ENCODE data around the gene GCHFR. TPM values are rescaled to one million over a fixed set of nuclear protein-coding genes. Genes with fewer than 3 reads are reported as not detected.

Gene GCHFR
- total RNA-seq, 1 experiment from 2014 or later = 60.9 TPM

DNA sequence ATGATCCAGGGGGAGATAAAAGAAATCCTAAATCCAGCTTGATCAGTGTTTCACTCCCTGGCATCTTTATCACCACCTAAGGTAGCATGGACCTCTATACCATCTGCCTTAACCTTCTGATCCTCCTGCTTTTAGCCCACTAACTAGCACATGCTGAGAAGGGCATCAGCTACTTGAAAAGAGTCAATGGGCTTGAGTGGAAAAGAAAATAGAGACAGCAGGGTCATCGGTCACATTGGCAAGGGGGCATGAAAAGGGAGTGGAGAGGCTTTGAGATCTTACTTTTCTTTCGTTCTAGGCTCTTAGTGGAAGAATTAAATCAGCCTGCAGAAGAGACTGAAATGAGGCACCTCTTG, 42.8 kb downstream of the GCHFR start:
- Histone ChIP-seq H3K27me3 (ENCODE audit: control insufficient read depth, insufficient read depth, low read length) (no peaks in the 10 kb centered on the region), H3K36me3 (replicated peaks; ENCODE audit: control insufficient read depth, insufficient read depth, low read length) (no peaks in the 10 kb centered on the region; the same call in 1 of the 2 replicates), H3K4me3 (ENCODE audit: insufficient read depth, low read depth, low read length) (peak overlapping the region; percentile 100)
- no peak for DNase-seq

DNA sequence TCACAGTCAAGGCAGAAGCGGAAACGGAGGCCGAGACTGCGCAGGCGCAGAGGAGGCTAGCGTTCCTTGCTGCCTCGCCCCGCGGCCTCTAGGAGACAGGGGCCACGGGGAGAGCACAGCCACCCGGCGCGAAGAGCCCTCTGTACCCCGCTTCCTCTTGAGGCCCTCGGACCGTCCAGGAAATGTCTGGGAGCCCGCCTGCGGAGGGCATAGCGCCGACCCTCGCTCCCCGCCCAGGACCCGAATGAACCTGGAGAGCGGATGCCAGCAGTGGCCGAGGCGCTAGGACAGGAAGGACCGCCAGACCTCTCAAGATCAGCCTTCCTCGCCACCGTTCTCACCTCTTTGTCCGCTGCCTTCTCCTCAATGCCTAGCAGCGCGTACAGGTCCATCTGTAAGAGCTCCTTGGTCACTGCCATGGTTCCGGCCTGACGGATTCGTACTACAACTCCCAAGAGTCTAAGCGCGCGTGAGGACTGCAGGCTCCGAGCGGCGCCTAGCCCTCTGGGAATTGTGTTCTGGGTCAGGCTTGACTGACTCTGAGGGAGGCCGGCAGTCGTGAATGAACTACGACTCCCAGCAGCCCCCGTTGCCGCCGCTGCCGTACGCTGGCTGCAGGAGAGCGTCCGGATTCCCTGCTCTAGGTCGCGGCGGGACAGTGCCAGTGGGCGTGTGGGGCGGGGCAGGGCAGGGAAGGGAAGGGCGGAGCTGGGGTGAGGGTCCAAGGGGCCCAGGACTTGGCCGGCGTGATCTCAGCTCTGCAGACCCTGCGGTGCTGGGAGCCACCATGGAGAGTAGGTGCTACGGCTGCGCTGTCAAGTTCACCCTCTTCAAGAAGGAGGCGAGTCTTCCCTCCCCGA, 43.4 kb downstream of the GCHFR start, which contains the start of the genes DNAJC17 and ZFYVE19:
DNAJC17 (minus strand) TSS at position 446 of the 860 bp plus-strand sequence; CDS start at position 419, 27 bp downstream.
ZFYVE19 (plus strand) TSS at position 62 of the 860 bp plus-strand sequence; CDS start at position 563, 501 bp downstream.
- no peaks in the 10 kb centered on the region for H3K27me3 ChIP-seq (ENCODE audit: control insufficient read depth, insufficient read depth, low read length)
- peak within 1 kb of the TSS; percentile 100 for H3K4me3 ChIP-seq (ENCODE audit: insufficient read depth, low read depth, low read length)
- DNase-seq = peak; percentile 94
- no peaks in the 10 kb centered on the region; the same call in 1 of the 2 replicates for H3K36me3 ChIP-seq (replicated peaks; ENCODE audit: control insufficient read depth, insufficient read depth, low read length)

DNA sequence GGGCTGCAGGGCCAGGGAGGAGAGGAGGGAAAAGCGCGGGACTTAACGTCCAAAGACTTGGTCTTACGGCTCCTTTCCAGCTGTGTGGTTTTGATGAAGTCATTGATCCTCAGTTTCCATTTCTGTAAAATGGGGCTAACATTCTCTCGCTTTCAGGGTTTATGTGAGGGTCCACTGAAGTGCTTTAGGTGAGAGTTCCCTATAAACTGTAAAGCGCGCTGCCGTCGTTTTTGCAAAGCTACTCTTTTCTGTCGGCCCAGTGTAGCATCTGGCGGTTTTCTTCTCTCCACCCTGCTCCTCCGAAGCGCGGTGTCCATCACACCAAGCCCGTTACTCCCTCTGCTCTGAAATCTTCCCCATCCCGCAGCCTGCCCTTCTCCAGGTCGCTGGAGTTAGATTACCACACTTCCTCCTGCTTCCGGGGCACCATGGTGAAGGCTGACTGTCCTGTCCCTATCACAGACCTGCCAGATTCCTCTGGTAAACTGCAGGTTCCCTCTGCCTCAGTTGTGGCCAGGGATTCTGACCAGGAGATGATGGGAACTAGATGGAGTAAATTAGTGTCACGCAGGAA, 44.1 kb downstream of the GCHFR start:
- no peaks in the 10 kb centered on the region for H3K27me3 ChIP-seq (ENCODE audit: control insufficient read depth, insufficient read depth, low read length)
- DNase-seq = no peak
- H3K36me3 ChIP-seq (replicated peaks; ENCODE audit: control insufficient read depth, insufficient read depth, low read length) = peaks cover 2% of the 10 kb centered on the region

DNA sequence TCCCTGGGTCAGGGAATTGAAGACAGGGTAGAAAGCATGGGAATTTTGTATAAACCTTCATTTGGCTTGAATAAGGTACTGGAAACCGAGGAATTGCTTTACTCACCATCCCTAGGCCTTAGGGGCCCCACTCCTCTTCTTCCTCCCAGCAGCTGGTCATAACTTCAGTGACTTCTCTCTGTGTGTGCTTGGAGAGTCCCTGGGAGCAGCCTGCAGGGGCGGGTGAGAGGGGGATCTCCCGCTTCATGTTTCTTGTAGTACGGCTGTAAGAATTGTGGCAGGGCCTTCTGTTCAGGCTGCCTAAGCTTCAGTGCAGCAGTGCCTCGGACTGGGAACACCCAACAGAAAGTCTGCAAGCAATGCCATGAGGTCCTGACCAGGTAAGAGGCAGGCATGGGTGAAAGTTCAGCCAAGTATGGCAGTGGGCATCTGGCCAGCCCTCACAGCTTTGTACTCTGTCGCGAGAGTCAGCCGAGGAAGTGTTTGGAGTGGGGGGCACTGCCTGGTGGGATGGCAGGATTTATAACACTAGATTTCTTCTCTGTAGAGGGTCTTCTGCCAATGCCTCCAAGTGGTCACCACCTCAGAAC, 45.1 kb downstream of the GCHFR start:
- Histone ChIP-seq H3K4me3 (ENCODE audit: insufficient read depth, low read depth, low read length) (no peak overlapping the region), H3K36me3 (replicated peaks; ENCODE audit: control insufficient read depth, insufficient read depth, low read length) (peaks cover 4% of the 10 kb centered on the region), H3K27me3 (ENCODE audit: control insufficient read depth, insufficient read depth, low read length) (no peaks in the 10 kb centered on the region)
- DNase-seq = no peak

More for the DNA sequence above, 44.1 kb downstream of the GCHFR start:
- H3K4me3 ChIP-seq (ENCODE audit: insufficient read depth, low read depth, low read length) = peak overlapping the region; percentile 100

DNA sequence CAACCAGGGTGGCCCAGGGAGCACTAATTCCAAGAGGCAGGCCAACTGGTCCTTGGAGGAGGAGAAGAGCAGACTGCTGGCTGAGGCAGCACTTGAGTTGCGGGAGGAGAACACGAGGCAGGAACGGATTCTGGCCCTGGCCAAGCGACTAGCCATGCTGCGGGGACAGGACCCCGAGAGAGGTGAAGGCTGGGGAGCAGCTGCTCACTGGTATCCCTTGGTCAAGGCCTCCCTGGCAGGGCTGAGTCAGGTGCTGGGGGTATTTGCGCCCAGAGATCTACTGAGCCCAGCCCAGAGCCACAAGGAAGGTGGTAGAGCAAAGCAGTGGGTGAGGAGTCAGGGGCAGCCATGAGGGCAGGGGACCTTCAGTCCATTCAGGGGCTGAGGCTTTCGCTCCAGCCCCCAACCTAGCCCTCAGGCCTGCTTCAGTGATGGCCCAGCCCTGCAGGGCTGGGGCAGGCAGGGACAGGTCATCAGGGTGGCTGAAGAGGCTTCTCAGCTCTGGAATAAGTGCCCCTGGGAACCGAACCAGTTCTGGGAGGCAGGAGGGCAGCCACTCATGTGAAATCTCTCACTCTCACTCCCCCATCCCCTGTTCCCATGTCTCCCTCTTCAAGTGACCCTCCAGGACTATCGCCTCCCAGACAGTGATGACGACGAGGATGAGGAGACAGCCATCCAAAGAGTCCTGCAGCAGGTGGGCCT, 49.0 kb downstream of the GCHFR start:
- no peak for DNase-seq
- Histone ChIP-seq H3K27me3 (ENCODE audit: control insufficient read depth, insufficient read depth, low read length) (no peaks in the 10 kb centered on the region), H3K4me3 (ENCODE audit: insufficient read depth, low read depth, low read length) (no peak overlapping the region), H3K36me3 (replicated peaks; ENCODE audit: control insufficient read depth, insufficient read depth, low read length) (peaks cover 4% of the 10 kb centered on the region)

DNA sequence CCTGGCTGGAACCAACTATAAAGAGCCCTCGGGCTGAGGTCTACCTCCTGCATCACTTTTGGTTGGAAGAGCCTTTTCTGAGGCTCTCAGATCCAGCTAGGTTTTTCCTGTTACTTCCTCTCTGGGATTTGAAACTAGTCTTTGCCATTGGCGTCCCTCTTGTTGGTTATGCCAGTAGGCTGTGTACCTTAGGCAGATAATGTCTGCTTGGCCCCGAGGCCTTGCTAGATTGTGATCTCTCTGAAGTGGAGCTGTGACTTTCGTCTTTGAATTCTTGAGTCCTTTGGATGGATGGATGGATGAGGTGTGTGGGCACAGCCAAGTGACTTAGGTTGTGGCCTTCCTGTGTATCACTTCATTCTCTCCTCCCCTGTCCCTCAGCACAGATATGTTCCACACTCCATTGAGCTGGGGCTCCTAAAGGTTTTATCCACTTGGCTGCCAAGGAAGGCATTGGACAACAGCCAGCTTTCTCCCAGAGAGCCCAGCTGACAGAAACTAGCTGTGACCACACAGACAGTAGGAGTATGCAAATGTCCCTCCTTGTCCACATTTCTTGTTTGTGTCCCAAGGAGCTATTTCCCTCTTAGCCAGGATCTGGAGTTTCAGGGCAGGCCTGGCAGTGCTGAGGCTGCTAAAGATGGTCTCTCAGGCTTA, 51.3 kb downstream of the GCHFR start:
- no peak overlapping the region for H3K4me3 ChIP-seq (ENCODE audit: insufficient read depth, low read depth, low read length)
- DNase-seq = no peak
- H3K27me3 ChIP-seq (ENCODE audit: control insufficient read depth, insufficient read depth, low read length) = no peaks in the 10 kb centered on the region
- H3K36me3 ChIP-seq (replicated peaks; ENCODE audit: control insufficient read depth, insufficient read depth, low read length) = peaks cover 4% of the 10 kb centered on the region

Other genes starting within 250 kb of the GCHFR start
- 12.3 and 17.2 TPM in 2 replicates for gene CCDC32, start 199.0 kb upstream of the GCHFR start, total RNA-seq (2014; rRNA removed; shearing (Covaris generic))
- 30.5 and 38.1 TPM in 2 replicates for gene RPUSD2, start 194.8 kb upstream of the GCHFR start, total RNA-seq (2014; rRNA removed; shearing (Covaris generic))
- gene KNL1, start 169.8 kb upstream of the GCHFR start, total RNA-seq (2014; rRNA removed; shearing (Covaris generic)) = 28.4 and 33.9 TPM in 2 replicates
- gene RAD51, start 68.9 kb upstream of the GCHFR start, total RNA-seq (2014; rRNA removed; shearing (Covaris generic)) = 14.2 and 16.1 TPM in 2 replicates
- gene RMDN3, start 8.8 kb upstream of the GCHFR start, total RNA-seq (2014; rRNA removed; shearing (Covaris generic)) = 9.6 and 14.2 TPM in 2 replicates
- gene C15orf62, start 5.9 kb downstream of the GCHFR start, total RNA-seq (2014; rRNA removed; shearing (Covaris generic)) = 0.31 and 0.48 TPM in 2 replicates
- 25.5 and 30.0 TPM in 2 replicates for gene ZFYVE19, start 43.0 kb downstream of the GCHFR start, total RNA-seq (2014; rRNA removed; shearing (Covaris generic))
- 28.2 and 34.6 TPM in 2 replicates for gene DNAJC17, start 43.4 kb downstream of the GCHFR start, total RNA-seq (2014; rRNA removed; shearing (Covaris generic))
- not detected in 2 replicates for gene PPP1R14D, start 64.6 kb downstream of the GCHFR start, total RNA-seq (2014; rRNA removed; shearing (Covaris generic))
- 81.1 and 109 TPM in 2 replicates for gene SPINT1, start 80.0 kb downstream of the GCHFR start, total RNA-seq (2014; rRNA removed; shearing (Covaris generic))
- gene RHOV, start 110.2 kb downstream of the GCHFR start, total RNA-seq (2014; rRNA removed; shearing (Covaris generic)) = 2.0 and 2.1 TPM in 2 replicates
- gene VPS18, start 130.4 kb downstream of the GCHFR start, total RNA-seq (2014; rRNA removed; shearing (Covaris generic)) = 33.3 and 39.5 TPM in 2 replicates
- 0.26 TPM in 1 of 2 replicates, not detected in the other for gene DLL4, start 165.3 kb downstream of the GCHFR start, total RNA-seq (2014; rRNA removed; shearing (Covaris generic))
- gene CHAC1, start 189.4 kb downstream of the GCHFR start, total RNA-seq (2014; rRNA removed; shearing (Covaris generic)) = 30.1 and 39.7 TPM in 2 replicates